Nephron progenitor cell (in vitro differentiated cells): ENCODE measurements around the gene C22orf23.

Experiments
- DNase-seq: peaks from one replicate; pipeline ENCODE4 v3.0.0; 2021
- H3K27ac Mint-ChIP-seq: 2 replicates; pipeline ENCODE4 v1.8.0; 2021; ENCODE audit warnings: mild to moderate bottlenecking, moderate library complexity, mixed read lengths
- H3K27me3 Mint-ChIP-seq: 2 replicates; pipeline ENCODE4 v1.8.0; 2021; ENCODE audit warnings: mild to moderate bottlenecking, low read depth, mixed read lengths; ENCODE audit not compliant: poor library complexity
- H3K36me3 Mint-ChIP-seq: 2 replicates; pipeline ENCODE4 v1.8.0; 2021; ENCODE audit warnings: low read depth, mixed read lengths
- H3K4me1 Mint-ChIP-seq: 2 replicates; pipeline ENCODE4 v1.8.0; 2021; ENCODE audit warnings: mixed read lengths
- H3K4me3 Mint-ChIP-seq: 2 replicates; pipeline ENCODE4 v1.8.0; 2021; ENCODE audit warnings: mild to moderate bottlenecking, moderate library complexity, mixed read lengths
- H3K9me3 Mint-ChIP-seq: 2 replicates; pipeline ENCODE4 v1.8.0; 2021; ENCODE audit warnings: mild to moderate bottlenecking, moderate library complexity, mixed read lengths
- TF ChIP-seq, protein P1 (sequence below): fragments of 200-600 bp; sonication (generic); IDR thresholded peaks from 2 replicates; pipeline ENCODE4 v1.5.0; 2021; ENCODE audit warnings: antibody characterized with exemption

The C22orf23 gene

DNA sequence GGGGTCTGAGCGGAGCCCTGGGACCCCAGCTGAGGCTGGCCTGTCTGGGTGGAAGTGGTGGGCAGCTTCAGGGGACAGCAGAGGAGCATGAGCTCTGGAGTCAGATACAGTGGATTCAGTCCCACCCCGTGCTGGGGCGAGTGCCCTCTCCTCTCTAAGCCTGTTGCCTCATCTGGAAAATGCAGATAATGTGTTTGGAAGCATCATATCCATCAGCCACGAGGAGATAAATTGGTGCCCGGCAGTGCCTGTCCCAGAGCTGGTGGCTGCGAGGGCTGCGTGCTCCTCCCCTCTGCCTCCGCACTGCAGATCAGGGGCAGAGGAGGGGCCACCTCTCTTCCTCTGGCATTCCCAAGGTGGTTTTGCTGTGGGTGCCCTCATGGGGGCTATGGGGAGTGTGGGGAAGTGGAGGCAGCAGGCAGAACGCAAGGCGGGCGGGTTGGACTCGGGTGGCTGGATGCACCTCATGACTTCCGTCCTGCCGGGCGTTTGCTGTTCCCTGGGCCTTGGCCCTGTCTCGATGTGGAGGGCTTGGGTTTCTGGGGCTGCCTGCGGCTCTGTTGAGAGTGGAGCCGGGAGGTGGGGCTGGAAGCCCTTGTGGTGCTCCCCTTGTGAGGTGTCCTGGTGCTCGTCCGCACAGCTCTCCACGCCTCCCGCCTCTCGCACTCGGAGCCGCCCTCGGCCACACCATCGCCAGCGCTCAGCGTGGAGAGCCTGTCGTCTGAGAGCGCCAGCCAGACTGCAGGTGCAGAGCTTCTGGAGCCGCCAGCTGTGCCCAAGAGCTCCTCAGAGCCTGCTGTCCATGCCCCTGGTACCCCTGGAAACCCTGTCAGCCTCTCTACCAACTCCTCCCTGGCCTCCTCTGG is 26.4 kb downstream of the C22orf23 start:
- Mint-ChIP-seq H3K4me3 (no peak overlapping the region), H3K9me3 (no peaks in the 10 kb centered on the region), H3K27me3 (peaks cover 2% of the 10 kb centered on the region), H3K27ac (no peak overlapping the region), H3K4me1 (peaks cover 7% of the 10 kb centered on the region), H3K36me3 (peaks cover 12% of the 10 kb centered on the region)
- TF ChIP-seq, protein P1, sequence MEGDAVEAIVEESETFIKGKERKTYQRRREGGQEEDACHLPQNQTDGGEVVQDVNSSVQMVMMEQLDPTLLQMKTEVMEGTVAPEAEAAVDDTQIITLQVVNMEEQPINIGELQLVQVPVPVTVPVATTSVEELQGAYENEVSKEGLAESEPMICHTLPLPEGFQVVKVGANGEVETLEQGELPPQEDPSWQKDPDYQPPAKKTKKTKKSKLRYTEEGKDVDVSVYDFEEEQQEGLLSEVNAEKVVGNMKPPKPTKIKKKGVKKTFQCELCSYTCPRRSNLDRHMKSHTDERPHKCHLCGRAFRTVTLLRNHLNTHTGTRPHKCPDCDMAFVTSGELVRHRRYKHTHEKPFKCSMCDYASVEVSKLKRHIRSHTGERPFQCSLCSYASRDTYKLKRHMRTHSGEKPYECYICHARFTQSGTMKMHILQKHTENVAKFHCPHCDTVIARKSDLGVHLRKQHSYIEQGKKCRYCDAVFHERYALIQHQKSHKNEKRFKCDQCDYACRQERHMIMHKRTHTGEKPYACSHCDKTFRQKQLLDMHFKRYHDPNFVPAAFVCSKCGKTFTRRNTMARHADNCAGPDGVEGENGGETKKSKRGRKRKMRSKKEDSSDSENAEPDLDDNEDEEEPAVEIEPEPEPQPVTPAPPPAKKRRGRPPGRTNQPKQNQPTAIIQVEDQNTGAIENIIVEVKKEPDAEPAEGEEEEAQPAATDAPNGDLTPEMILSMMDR = no peak
- no peak for DNase-seq

DNA sequence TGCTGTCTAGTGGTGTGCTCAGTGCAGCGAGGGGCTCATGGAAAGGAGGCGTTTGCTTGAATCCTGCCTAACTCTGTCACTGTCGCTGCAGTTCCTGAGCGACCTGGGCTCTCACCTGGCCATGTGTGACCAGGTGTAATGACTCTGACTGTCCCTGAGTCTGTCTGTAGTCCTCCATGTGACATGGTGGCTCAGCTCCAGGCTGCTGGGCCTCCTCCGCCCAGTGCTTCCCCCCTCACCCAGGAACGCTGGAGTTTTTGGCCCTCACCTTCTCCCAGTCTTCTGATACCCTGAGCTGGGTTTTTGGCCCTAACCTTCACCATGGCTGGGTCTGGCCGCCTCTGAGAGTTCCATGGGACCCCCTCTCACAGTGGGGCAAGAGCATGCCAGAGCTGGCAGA is 27.0 kb downstream of the C22orf23 start:
- peaks cover 7% of the 10 kb centered on the region for H3K4me1 Mint-ChIP-seq
- peaks cover 2% of the 10 kb centered on the region for H3K27me3 Mint-ChIP-seq
- no peak overlapping the region for H3K27ac Mint-ChIP-seq
- H3K9me3 Mint-ChIP-seq = no peaks in the 10 kb centered on the region
- TF ChIP-seq, protein P1 = no peak
- DNase-seq = no peak
- no peak overlapping the region for H3K4me3 Mint-ChIP-seq
- H3K36me3 Mint-ChIP-seq = peaks cover 12% of the 10 kb centered on the region

DNA sequence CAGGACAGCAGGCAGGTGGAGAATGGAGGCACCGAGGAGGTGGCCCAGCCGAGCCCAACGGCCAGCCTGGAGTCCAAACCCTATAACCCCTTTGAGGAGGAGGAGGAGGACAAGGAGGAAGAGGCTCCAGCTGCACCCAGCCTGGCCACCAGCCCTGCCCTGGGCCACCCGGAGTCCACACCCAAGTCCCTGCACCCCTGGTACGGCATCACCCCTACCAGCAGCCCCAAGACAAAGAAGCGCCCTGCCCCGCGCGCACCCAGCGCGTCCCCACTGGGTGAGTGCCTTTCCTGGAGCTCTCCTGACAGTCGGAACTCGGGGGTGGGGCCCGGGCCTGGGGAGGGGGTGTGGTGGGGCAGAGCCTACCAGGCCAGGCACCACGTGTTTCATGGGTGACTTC is 27.6 kb downstream of the C22orf23 start:
- Mint-ChIP-seq H3K4me1 (peaks cover 7% of the 10 kb centered on the region), H3K27ac (no peak overlapping the region), H3K36me3 (peaks cover 12% of the 10 kb centered on the region), H3K27me3 (peaks cover 2% of the 10 kb centered on the region), H3K4me3 (no peak overlapping the region), H3K9me3 (no peaks in the 10 kb centered on the region)
- TF ChIP-seq, protein P1 = no peak
- DNase-seq = no peak

DNA sequence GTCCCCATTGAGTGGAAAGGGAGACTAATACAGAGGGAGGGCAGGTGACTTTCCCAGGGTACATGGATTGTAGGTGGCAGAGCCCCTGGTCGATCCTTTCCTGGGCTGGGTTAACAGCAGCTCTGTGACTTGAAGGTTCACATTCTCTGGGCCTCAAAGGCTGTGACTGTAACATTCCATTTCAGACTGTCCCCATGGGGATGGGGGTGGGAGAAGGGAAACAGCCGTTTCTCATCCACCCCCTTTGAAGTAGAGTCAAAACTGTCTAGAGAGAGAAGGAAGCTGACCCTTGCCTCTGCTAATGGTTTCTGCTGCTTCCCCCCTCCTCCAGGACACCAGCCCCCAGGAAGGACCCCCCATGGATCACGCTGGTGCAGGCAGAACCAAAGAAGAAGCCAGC is 28.1 kb downstream of the C22orf23 start:
- TF ChIP-seq, protein P1 = no peak
- Mint-ChIP-seq H3K36me3 (peaks cover 13% of the 10 kb centered on the region), H3K4me1 (peaks cover 7% of the 10 kb centered on the region), H3K27me3 (peaks cover 2% of the 10 kb centered on the region), H3K4me3 (no peak overlapping the region), H3K27ac (no peak overlapping the region), H3K9me3 (no peaks in the 10 kb centered on the region)
- no peak for DNase-seq

DNA sequence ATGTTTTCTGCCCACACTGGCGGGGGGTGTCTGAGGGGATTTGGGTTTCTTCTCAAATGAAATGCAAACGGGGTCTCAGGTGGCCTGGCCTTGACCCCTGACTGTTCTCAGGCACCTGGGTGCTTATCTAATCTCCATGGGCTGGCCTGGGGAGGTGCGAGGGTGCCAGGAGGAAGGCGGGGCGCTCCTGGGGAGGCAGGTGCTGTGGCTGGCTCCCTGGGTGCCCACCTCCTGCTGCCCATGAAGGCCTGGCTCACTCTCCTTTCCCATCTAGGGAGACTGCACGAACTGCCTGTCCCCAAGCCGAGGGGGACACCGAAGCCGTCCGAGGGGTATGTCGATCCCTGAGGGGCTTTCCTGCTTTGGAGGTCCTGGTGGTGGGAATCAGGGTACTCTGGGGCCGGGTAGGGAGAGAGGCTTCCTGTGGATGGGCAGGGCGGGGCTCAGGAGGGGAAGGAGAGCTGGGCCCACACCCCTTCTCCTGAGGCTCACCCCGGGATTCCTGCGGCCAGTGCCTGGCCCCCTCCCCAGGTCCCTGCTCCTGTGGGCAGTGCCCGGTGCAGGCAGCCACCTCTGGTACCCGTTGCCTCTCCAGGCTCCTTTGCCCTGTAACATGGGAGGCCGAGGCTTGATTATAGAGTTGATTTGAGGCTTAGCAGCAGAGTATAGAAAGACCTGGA is 28.9 kb downstream of the C22orf23 start:
- TF ChIP-seq, protein P1 = no peak
- Mint-ChIP-seq H3K27ac (no peak overlapping the region), H3K4me1 (peaks cover 7% of the 10 kb centered on the region), H3K27me3 (peaks cover 2% of the 10 kb centered on the region), H3K4me3 (no peak overlapping the region), H3K9me3 (no peaks in the 10 kb centered on the region), H3K36me3 (peaks cover 18% of the 10 kb centered on the region)
- no peak for DNase-seq
